HG03469 (cell line): ENCODE data around the gene LMOD3.

ENCODE experiments used
- ATAC-seq: cut with Tn5 transposase; IDR thresholded peaks from one replicate; pipeline ENCODE4 v1.9.1; 2021; ENCODE audit warnings: mild to moderate bottlenecking, moderate library complexity, moderate number of reproducible peaks; ENCODE audit not compliant: unreplicated experiment

LMOD3 gene

GRCh38 chr3:69065318-69065964, 57.0 kb downstream of the LMOD3 start:
- no peak for ATAC-seq

GRCh38 chr3:69063636-69064035, 58.8 kb downstream of the LMOD3 start:
- no peak for ATAC-seq

GRCh38 chr3:69059688-69060087, 62.7 kb downstream of the LMOD3 start:
- ATAC-seq: no peak

GRCh38 chr3:69058947-69059224, 63.5 kb downstream of the LMOD3 start:
- ATAC-seq: no peak

- peak; percentile 98 for ATAC-seq
These were observed 64.0 kb downstream of the LMOD3 start for GRCh38 chr3:69058180-69058946.
